OCI-LY7 (cell line): ENCODE data around the gene STAC.

Experiments used
- EZH2phosphoT487 ChIP-seq: fragments of 200-600 bp; sonication (generic); IDR thresholded peaks from 2 replicates; pipeline ENCODE4 v1.6.1; 2018; ENCODE audit warnings: low read depth, borderline replicate concordance, mild to moderate bottlenecking, mixed run types, antibody characterized with exemption, low read length, moderate library complexity, mixed read lengths
- TF ChIP-seq, protein P1 (sequence below): fragments of 200-600 bp; sonication (generic); conservative IDR thresholded peaks from 2 replicates; pipeline ENCODE4 v1.5.1; 2014; ENCODE audit warnings: mild to moderate bottlenecking, antibody characterized with exemption, low read length, moderate library complexity, mixed read lengths

DNA sequence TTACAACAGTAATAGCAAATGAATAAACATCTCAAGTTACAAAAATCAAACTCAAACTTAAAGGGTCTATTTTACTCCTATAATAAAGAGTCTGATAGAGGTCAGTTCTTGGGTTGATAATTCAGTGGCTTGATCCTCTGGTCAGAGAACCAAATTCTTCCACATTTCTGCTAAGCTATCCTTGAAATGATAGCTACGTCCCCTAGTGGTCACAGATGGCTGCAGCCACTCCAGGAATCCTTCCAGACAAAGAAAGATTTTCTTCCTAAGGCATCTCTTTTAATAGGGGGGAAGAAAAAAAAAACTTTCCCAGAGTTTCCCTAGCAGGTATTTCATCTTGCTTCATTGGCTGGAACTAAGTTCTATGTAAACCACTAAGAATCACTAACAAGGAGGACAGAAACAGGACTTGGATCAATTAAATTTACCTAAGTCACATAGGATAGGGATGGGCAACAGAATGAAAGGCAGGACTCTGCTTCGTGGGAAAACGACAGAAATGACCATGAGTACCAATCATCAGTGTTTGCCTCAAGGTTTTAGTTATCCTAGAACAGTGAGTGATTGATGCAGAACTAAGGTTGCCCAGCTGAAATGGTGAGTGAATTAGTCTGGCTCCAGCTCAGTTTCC is 160.7 kb downstream of the STAC start:
- TF ChIP-seq, protein P1, sequence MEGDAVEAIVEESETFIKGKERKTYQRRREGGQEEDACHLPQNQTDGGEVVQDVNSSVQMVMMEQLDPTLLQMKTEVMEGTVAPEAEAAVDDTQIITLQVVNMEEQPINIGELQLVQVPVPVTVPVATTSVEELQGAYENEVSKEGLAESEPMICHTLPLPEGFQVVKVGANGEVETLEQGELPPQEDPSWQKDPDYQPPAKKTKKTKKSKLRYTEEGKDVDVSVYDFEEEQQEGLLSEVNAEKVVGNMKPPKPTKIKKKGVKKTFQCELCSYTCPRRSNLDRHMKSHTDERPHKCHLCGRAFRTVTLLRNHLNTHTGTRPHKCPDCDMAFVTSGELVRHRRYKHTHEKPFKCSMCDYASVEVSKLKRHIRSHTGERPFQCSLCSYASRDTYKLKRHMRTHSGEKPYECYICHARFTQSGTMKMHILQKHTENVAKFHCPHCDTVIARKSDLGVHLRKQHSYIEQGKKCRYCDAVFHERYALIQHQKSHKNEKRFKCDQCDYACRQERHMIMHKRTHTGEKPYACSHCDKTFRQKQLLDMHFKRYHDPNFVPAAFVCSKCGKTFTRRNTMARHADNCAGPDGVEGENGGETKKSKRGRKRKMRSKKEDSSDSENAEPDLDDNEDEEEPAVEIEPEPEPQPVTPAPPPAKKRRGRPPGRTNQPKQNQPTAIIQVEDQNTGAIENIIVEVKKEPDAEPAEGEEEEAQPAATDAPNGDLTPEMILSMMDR = peak; percentile 84
- no peak for TF ChIP-seq EZH2phosphoT487
